A549 (cell line): ENCODE data around the gene MUCL3.

Source experiments
- HOXB5 ChIP-seq: fragments of 250-450 bp; sonication (Bioruptor Pico); IDR thresholded peaks from 2 replicates; pipeline ENCODE4 v1.5.0; 2020; ENCODE audit warnings: mild to moderate bottlenecking, moderate library complexity
- JUN ChIP-seq, 2 experiments: fragments of >200 bp; sonication (Bioruptor Twin); formaldehyde crosslinking; IDR thresholded peaks; 2 replicates in 1 of 2; 3 replicates in 1 of 2; pipeline ENCODE4 v1.6.1; 2016 to 2017
- JUNB ChIP-seq: fragments of >200 bp; sonication (Bioruptor Twin); formaldehyde crosslinking; IDR thresholded peaks from 2 replicates; pipeline ENCODE4 v1.6.1; 2016
- MAFK ChIP-seq: fragments of 450-650 bp; IDR thresholded peaks from 2 replicates; pipeline ENCODE4 v1.6.1; 2014; ENCODE audit not compliant: partially characterized antibody
- NR3C1 ChIP-seq: fragments of >200 bp; sonication (Bioruptor Twin); formaldehyde crosslinking; IDR thresholded peaks from 3 replicates; pipeline ENCODE4 v1.6.1; 2017
- POLR2A ChIP-seq: IDR thresholded peaks from 2 replicates; pipeline ENCODE4 v1.6.1; 2012; ENCODE audit warnings: mild to moderate bottlenecking, low read length
- POLR2AphosphoS2 ChIP-seq: conservative IDR thresholded peaks from 2 replicates; pipeline ENCODE4 v1.6.1; 2012; ENCODE audit warnings: low read length, improper control_type of control experiment, inconsistent platforms
- RAD21 ChIP-seq, 2 experiments: fragments of >200 bp in 1 of 2; sonication (Bioruptor Twin) in 1 of 2; formaldehyde crosslinking in 1 of 2; IDR thresholded peaks in 1 of 2; conservative IDR thresholded peaks in 1 of 2; 2 replicates in 1 of 2; 3 replicates in 1 of 2; pipeline ENCODE4 v1.6.1; 2012 to 2018; ENCODE audit warnings: inconsistent platforms in 1 of 2
- RFX5 ChIP-seq: fragments of 450-650 bp; IDR thresholded peaks from 2 replicates; pipeline ENCODE4 v1.7.1; 2014; ENCODE audit warnings: antibody characterized with exemption, mild to moderate bottlenecking, moderate library complexity
- ZFP36 ChIP-seq: fragments of 450-650 bp; IDR thresholded peaks from 2 replicates; pipeline ENCODE4 v1.6.1; 2014; ENCODE audit warnings: borderline replicate concordance; ENCODE audit not compliant: partially characterized antibody
- TF ChIP-seq, protein P1 (sequence below): fragments of >200 bp; sonication (Bioruptor Twin); formaldehyde crosslinking; IDR thresholded peaks from 3 replicates; pipeline ENCODE4 v1.5.1; 2016
- TF ChIP-seq, protein P2 (sequence below): IDR thresholded peaks from 2 replicates; pipeline ENCODE4 v1.6.1; 2012; ENCODE audit warnings: low read depth, borderline replicate concordance
- TF ChIP-seq, protein P3 (sequence below): fragments of 200-600 bp; sonication (generic); IDR thresholded peaks from 2 replicates; pipeline ENCODE4 v1.6.1; 2016; ENCODE audit warnings: antibody characterized with exemption, mild to moderate bottlenecking, moderate library complexity

DNA sequence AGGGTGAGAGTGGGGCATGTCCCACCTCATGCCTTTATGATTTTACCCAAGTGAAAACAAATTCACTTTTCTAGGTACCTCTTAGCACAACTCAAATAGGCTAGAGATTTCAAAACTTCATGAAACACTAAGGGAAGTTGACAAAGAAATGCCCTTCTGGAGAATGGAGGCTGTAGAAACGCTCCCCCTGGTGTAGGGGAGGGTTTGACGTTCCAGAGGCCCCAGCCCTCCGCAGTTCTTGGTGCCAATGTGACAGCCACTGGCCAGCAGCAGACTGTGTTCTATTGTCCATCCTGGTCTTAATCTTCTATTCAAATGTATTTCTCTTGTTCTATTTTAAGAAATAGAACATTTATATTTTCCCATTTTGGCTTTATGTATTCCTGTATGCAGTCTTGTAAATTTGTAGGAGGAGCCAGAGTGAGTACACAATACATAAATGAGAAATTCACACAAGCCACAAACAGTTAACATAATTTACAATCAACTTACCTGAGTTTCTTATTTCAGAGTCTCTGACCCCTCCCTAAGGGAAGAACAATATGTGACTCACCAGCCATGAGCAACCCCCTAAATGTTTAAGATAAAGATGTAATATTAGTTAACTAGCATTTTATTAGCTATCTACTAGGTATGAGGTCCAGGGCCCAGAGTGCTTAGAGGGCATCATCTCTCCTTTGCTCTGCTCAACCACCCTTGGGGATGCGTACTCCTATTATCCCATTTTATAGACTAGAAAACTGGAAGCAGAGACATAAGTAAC, 33.9 kb downstream of the MUCL3 start:
- TF ChIP-seq RAD21 (conservative IDR thresholded peaks at IDR 0.05 in 1 of 2, IDR thresholded peaks at IDR 0.05 in 1 of 2) (no peak), HOXB5 (CRISPR knock-in tag) (no peak), RFX5 (no peak), MAFK (no peak), JUN (IDR thresholded peaks at IDR 0.05) (no peak), JUNB (no peak), POLR2A (no peak), POLR2AphosphoS2 (no peak), NR3C1 (no peak), ZFP36 (no peak)
- TF ChIP-seq, protein P1, sequence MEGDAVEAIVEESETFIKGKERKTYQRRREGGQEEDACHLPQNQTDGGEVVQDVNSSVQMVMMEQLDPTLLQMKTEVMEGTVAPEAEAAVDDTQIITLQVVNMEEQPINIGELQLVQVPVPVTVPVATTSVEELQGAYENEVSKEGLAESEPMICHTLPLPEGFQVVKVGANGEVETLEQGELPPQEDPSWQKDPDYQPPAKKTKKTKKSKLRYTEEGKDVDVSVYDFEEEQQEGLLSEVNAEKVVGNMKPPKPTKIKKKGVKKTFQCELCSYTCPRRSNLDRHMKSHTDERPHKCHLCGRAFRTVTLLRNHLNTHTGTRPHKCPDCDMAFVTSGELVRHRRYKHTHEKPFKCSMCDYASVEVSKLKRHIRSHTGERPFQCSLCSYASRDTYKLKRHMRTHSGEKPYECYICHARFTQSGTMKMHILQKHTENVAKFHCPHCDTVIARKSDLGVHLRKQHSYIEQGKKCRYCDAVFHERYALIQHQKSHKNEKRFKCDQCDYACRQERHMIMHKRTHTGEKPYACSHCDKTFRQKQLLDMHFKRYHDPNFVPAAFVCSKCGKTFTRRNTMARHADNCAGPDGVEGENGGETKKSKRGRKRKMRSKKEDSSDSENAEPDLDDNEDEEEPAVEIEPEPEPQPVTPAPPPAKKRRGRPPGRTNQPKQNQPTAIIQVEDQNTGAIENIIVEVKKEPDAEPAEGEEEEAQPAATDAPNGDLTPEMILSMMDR = no peak
- TF ChIP-seq, protein P2, sequence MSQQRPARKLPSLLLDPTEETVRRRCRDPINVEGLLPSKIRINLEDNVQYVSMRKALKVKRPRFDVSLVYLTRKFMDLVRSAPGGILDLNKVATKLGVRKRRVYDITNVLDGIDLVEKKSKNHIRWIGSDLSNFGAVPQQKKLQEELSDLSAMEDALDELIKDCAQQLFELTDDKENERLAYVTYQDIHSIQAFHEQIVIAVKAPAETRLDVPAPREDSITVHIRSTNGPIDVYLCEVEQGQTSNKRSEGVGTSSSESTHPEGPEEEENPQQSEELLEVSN = no peak
- TF ChIP-seq, protein P3, sequence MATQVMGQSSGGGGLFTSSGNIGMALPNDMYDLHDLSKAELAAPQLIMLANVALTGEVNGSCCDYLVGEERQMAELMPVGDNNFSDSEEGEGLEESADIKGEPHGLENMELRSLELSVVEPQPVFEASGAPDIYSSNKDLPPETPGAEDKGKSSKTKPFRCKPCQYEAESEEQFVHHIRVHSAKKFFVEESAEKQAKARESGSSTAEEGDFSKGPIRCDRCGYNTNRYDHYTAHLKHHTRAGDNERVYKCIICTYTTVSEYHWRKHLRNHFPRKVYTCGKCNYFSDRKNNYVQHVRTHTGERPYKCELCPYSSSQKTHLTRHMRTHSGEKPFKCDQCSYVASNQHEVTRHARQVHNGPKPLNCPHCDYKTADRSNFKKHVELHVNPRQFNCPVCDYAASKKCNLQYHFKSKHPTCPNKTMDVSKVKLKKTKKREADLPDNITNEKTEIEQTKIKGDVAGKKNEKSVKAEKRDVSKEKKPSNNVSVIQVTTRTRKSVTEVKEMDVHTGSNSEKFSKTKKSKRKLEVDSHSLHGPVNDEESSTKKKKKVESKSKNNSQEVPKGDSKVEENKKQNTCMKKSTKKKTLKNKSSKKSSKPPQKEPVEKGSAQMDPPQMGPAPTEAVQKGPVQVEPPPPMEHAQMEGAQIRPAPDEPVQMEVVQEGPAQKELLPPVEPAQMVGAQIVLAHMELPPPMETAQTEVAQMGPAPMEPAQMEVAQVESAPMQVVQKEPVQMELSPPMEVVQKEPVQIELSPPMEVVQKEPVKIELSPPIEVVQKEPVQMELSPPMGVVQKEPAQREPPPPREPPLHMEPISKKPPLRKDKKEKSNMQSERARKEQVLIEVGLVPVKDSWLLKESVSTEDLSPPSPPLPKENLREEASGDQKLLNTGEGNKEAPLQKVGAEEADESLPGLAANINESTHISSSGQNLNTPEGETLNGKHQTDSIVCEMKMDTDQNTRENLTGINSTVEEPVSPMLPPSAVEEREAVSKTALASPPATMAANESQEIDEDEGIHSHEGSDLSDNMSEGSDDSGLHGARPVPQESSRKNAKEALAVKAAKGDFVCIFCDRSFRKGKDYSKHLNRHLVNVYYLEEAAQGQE = no peak
